Natural killer cell (primary cell): ENCODE data around the gene TIFAB. TPM values are rescaled to one million over a fixed set of nuclear protein-coding genes. Genes with fewer than 3 reads are reported as not detected.
A peak's percentile ranks its signal among the peaks of the same experiment; 100 is the strongest.

ENCODE experiments used
- ATAC-seq, 3 donors: fragments of 150-1000 bp in 2 of 3; fragments of 200-7000 bp in 1 of 3; cut with Tn5 transposase; 1 replicate in 1 of 3; 2 replicates in 2 of 3; pipeline ENCODE4 v1.10.0; 2021; ENCODE audit warnings: mild to moderate bottlenecking in 2 of 3, moderate library complexity in 2 of 3
- DNase-seq, 2 donors: peaks; one replicate each; pipeline versions ENCODE4 v3.0.0 to v3.0.0-alpha.2; 2013 to 2021; ENCODE audit warnings: mixed read lengths in 1 of 2
- H3K27ac ChIP-seq: one replicate; pipeline ENCODE4 v1.5.1; 2013; ENCODE audit warnings: mild to moderate bottlenecking, low read length
- H3K27me3 ChIP-seq: one replicate; pipeline ENCODE4 v1.6.1; 2013; ENCODE audit warnings: low read length; ENCODE audit not compliant: control insufficient read depth, insufficient read depth
- H3K36me3 ChIP-seq: one replicate; pipeline ENCODE4 v1.6.1; 2013; ENCODE audit warnings: low read length; ENCODE audit not compliant: control insufficient read depth, insufficient read depth
- H3K4me1 ChIP-seq: one replicate; pipeline ENCODE4 v1.6.1; 2013; ENCODE audit warnings: low read length; ENCODE audit not compliant: control insufficient read depth, insufficient read depth
- H3K4me3 ChIP-seq: one replicate; pipeline ENCODE4 v1.5.1; 2013; ENCODE audit warnings: low read length
- H3K9me3 ChIP-seq: one replicate; pipeline ENCODE4 v1.6.1; 2013; ENCODE audit warnings: low read length; ENCODE audit not compliant: control insufficient read depth, insufficient read depth
- H3K27ac Mint-ChIP-seq, 2 donors: one replicate each; pipeline ENCODE4 v1.8.0; 2022; ENCODE audit warnings: mild to moderate bottlenecking in 2 of 2, mixed read lengths in 2 of 2, moderate library complexity in 1 of 2
- H3K27me3 Mint-ChIP-seq, 2 donors: one replicate each; pipeline ENCODE4 v1.8.0; 2022; ENCODE audit warnings: low read depth in 2 of 2, mixed read lengths in 2 of 2
- H3K36me3 Mint-ChIP-seq: one replicate; pipeline ENCODE4 v1.8.0; 2022; ENCODE audit warnings: mixed read lengths
- H3K4me1 Mint-ChIP-seq, 2 donors: one replicate each; pipeline ENCODE4 v1.8.0; 2022; ENCODE audit warnings: mixed read lengths in 2 of 2
- H3K4me3 Mint-ChIP-seq: one replicate; pipeline ENCODE4 v1.8.0; 2022; ENCODE audit warnings: mild to moderate bottlenecking, moderate library complexity, mixed read lengths
- H3K9me3 Mint-ChIP-seq, 2 donors: one replicate each; pipeline ENCODE4 v1.8.0; 2022; ENCODE audit warnings: mixed read lengths in 2 of 2
- CTCF ChIP-seq: fragments of 200-600 bp; IDR thresholded peaks from one replicate; pipeline ENCODE4 v1.8.0; 2022; ENCODE audit warnings: antibody characterized with exemption
- WGBS: methylation state at CpG from one replicate; pipeline ENCODE4 v1.1.7; 2013; ENCODE audit warnings: missing lambda C conversion rate; ENCODE audit not compliant: insufficient coverage; 5-methylcytosine and 5-hydroxymethylcytosine counted together
- intact Hi-C: fragments of 100-400 bp; cut with micrococcal nuclease; formaldehyde crosslinking; loops from one replicate; pipeline ENCODE4 v1.14.2; 2022
- total RNA-seq, 4 donors: library from RNA; stranded (reverse); fragments of 120-200 nt in 1 of 4; gene quantifications; one replicate each; pipeline versions ENCODE4 v1.2.3 to v1.2.4, GENCODE V29; 2013 to 2022

The TIFAB gene
- total RNA-seq, 3 donors from 2014 or later (not counting 1 experiment from before 2014, with no cell fraction given) = 0.05 to 0.21 TPM; not detected in 1

DNA sequence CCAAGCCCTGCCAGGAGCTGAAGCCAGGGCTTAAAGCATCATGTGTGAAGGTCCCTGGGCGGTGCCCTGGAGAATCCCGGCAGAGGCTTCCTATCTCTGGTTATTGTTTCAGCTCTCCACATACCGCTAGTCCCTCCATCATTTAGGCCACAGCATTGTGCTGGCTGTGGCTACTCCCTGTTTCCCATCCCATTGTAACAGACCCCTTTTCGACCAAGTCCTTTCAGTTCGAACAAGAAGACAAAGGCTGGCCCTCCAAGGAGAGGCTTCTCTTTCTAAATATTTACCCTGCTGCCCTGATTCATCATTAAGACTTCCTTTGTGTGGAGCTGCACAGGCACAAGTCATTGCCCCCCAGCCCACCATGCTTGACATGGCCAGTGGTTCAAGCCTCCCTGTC, 42.0 kb upstream of the TIFAB start:
- no peaks in the 10 kb centered on the region for H3K4me1 ChIP-seq
- TF ChIP-seq CTCF = no peak
- H3K36me3 Mint-ChIP-seq = no peaks in the 10 kb centered on the region
- peaks cover 15% of the 10 kb centered on the region for H3K27me3 ChIP-seq
- H3K27ac ChIP-seq = no peak overlapping the region
- DNase-seq (no peak), ATAC-seq (no peak)
- intact Hi-C loops = no loop called here
- no peaks in the 10 kb centered on the region for H3K9me3 ChIP-seq
- no peak overlapping the region for H3K27ac Mint-ChIP-seq
- no peak overlapping the region for H3K4me3 Mint-ChIP-seq
- WGBS = 91% methylated on average over 5 of the region's 5 CpGs
- no peaks in the 10 kb centered on the region for H3K36me3 ChIP-seq
- H3K4me1 Mint-ChIP-seq = peaks cover 0 to 5% of the 10 kb centered on the region in 2 donors
- no peaks in the 10 kb centered on the region for H3K9me3 Mint-ChIP-seq
- H3K4me3 ChIP-seq = no peak overlapping the region
- peaks cover 38% of the 10 kb centered on the region in 2 donors for H3K27me3 Mint-ChIP-seq

GRCh38 chr5:135493406-135494180, 41.4 kb upstream of the TIFAB start:
- peak in 1 of 2 donors; percentile 1 for DNase-seq
- no peaks in the 10 kb centered on the region for H3K36me3 Mint-ChIP-seq
- no peak overlapping the region for H3K27ac ChIP-seq
- H3K36me3 ChIP-seq = no peaks in the 10 kb centered on the region
- H3K4me1 Mint-ChIP-seq = peaks cover 0 to 5% of the 10 kb centered on the region in 2 donors
- H3K9me3 ChIP-seq = no peaks in the 10 kb centered on the region
- peaks cover 40 to 43% of the 10 kb centered on the region in 2 donors for H3K27me3 Mint-ChIP-seq
- peaks cover 20% of the 10 kb centered on the region for H3K27me3 ChIP-seq
- WGBS = 79% methylated on average over 8 of the region's 8 CpGs
- intact Hi-C loops = no loop called here
- H3K27ac Mint-ChIP-seq = no peak overlapping the region
- no peaks in the 10 kb centered on the region for H3K4me1 ChIP-seq
- no peak for TF ChIP-seq CTCF
- ATAC-seq = no peak
- no peaks in the 10 kb centered on the region for H3K9me3 Mint-ChIP-seq
- H3K4me3 ChIP-seq = no peak overlapping the region
- H3K4me3 Mint-ChIP-seq = no peak overlapping the region

DNA sequence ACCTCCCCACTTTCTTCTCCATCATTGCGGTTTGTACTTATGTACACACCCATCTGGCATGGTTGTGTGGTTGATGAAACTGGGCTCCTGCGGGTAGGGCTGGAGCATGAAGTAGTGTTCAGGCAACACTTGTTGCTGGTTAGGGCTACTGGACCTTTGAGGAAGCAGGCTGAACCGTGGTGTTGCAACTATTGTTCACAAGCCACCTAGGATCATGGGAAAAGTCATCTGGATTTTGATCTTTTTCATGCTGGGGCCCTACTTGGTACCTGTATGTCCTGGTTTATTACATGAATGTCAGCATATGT, 40.1 kb upstream of the TIFAB start:
- 78% methylated on average over 3 of the region's 3 CpGs for WGBS
- H3K27me3 Mint-ChIP-seq = peaks cover 51 to 56% of the 10 kb centered on the region in 2 donors
- Histone ChIP-seq H3K27ac (no peak overlapping the region), H3K4me3 (no peak overlapping the region), H3K36me3 (no peaks in the 10 kb centered on the region), H3K9me3 (no peaks in the 10 kb centered on the region), H3K4me1 (no peaks in the 10 kb centered on the region), H3K27me3 (peaks cover 27% of the 10 kb centered on the region)
- TF ChIP-seq CTCF = no peak
- H3K27ac Mint-ChIP-seq = no peak overlapping the region
- H3K4me3 Mint-ChIP-seq = no peak overlapping the region
- peak in 1 of 2 donors; percentile 5 for DNase-seq
- H3K4me1 Mint-ChIP-seq = peaks cover 0 to 5% of the 10 kb centered on the region in 2 donors
- no peak for ATAC-seq
- H3K36me3 Mint-ChIP-seq = no peaks in the 10 kb centered on the region
- no peaks in the 10 kb centered on the region for H3K9me3 Mint-ChIP-seq
- intact Hi-C loops = no loop called here
